Astrocyte of the spinal cord (primary cell): ENCODE data around the gene PPARD.

Experiments
- DNase-seq: peaks from one replicate; pipeline ENCODE4 v3.0.0; 2011; ENCODE audit warnings: low read depth, low spot score
- H3K4me3 ChIP-seq: 2 replicates; pipeline ENCODE4 v1.5.1; 2011; ENCODE audit warnings: low read depth, mild to moderate bottlenecking, low read length, moderate library complexity
- CTCF ChIP-seq: IDR thresholded peaks from 2 replicates; pipeline ENCODE4 v1.5.1; 2012; ENCODE audit warnings: low read depth, mild to moderate bottlenecking, low read length, inconsistent platforms
- in situ Hi-C: cut with HindIII; loops from 2 replicates; pipeline ENCODE4 v1.10.0; 2017; ENCODE audit warnings: low sequenced_read_pairs

The PPARD gene

GRCh38 chr6:35406711-35407485 is 64.5 kb downstream of the PPARD start:
- no peak for TF ChIP-seq CTCF
- H3K4me3 ChIP-seq = no peak overlapping the region
- DNase-seq = no peak

GRCh38 chr6:35409245-35409644 is 66.9 kb downstream of the PPARD start:
- in situ Hi-C loops = no loop called here
- TF ChIP-seq CTCF = no peak
- H3K4me3 ChIP-seq = no peak overlapping the region
- no peak for DNase-seq

More at GRCh38 chr6:35406711-35407485, 64.5 kb downstream of the PPARD start:
- in situ Hi-C loops = no loop called here

GRCh38 chr6:35410131-35410530 is 67.8 kb downstream of the PPARD start:
- in situ Hi-C loops = no loop called here
- no peak for TF ChIP-seq CTCF
- H3K4me3 ChIP-seq = no peak overlapping the region
- no peak for DNase-seq

- no peak overlapping the region for H3K4me3 ChIP-seq
- TF ChIP-seq CTCF = no peak
- no peak for DNase-seq
- in situ Hi-C loops = no loop called here
Measured at GRCh38 chr6:35411066-35411465, 68.7 kb downstream of the PPARD start.

GRCh38 chr6:35412102-35412501 is 69.7 kb downstream of the PPARD start:
- no peak for TF ChIP-seq CTCF
- H3K4me3 ChIP-seq = no peak overlapping the region
- in situ Hi-C loops = no loop called here
- DNase-seq = no peak

GRCh38 chr6:35413911-35414310 is 71.6 kb downstream of the PPARD start:
- TF ChIP-seq CTCF = no peak
- no peak overlapping the region for H3K4me3 ChIP-seq
- DNase-seq = no peak
- in situ Hi-C loops = no loop called here
